Epithelial cell of prostate (primary cell): ENCODE measurements around the gene CA10.

ENCODE experiments used
- DNase-seq: peaks from one replicate; pipeline ENCODE4 v3.0.0-alpha.2; 2011; ENCODE audit warnings: low read depth, low spot score
- H3K27ac ChIP-seq: fragments of 450-650 bp; 2 replicates; pipeline ENCODE4 v1.5.1; 2017; ENCODE audit warnings: mild to moderate bottlenecking

The CA10 gene

GRCh38 chr17:52147872-52148271 is 10.6 kb downstream of the CA10 start:
- peak overlapping the region; percentile 95 for H3K27ac ChIP-seq
- DNase-seq = no peak

- peak; percentile 68 for DNase-seq
- H3K27ac ChIP-seq = peak overlapping the region; percentile 95
Observed at GRCh38 chr17:52147431-52147830, 11.1 kb downstream of the CA10 start.

GRCh38 chr17:52145476-52145875 is 13.0 kb downstream of the CA10 start:
- peak; percentile 60 for DNase-seq

GRCh38 chr17:52143542-52143941 is 15.0 kb downstream of the CA10 start:
- no peak for DNase-seq
- no peak overlapping the region for H3K27ac ChIP-seq

More at GRCh38 chr17:52145476-52145875, 13.0 kb downstream of the CA10 start:
- H3K27ac ChIP-seq = peak overlapping the region; percentile 95

- no peak for DNase-seq
- H3K27ac ChIP-seq = no peak overlapping the region
Observed at GRCh38 chr17:52140601-52141000, 17.9 kb downstream of the CA10 start.

- DNase-seq = no peak
- peak overlapping the region; percentile 68 for H3K27ac ChIP-seq
Observed at GRCh38 chr17:52138752-52139151, 19.8 kb downstream of the CA10 start.

GRCh38 chr17:52138350-52138749 is 20.2 kb downstream of the CA10 start:
- H3K27ac ChIP-seq = peak overlapping the region; percentile 68
- no peak for DNase-seq

GRCh38 chr17:52136166-52136565 is 22.3 kb downstream of the CA10 start:
- no peak overlapping the region for H3K27ac ChIP-seq
- no peak for DNase-seq

- DNase-seq = no peak
- H3K27ac ChIP-seq = no peak overlapping the region
Observed at GRCh38 chr17:52134641-52135040, 23.9 kb downstream of the CA10 start.

GRCh38 chr17:52128721-52129120 is 29.8 kb downstream of the CA10 start:
- DNase-seq = no peak
- H3K27ac ChIP-seq = no peak overlapping the region

- H3K27ac ChIP-seq = no peak overlapping the region
- DNase-seq = no peak
Observed at GRCh38 chr17:52124993-52125392, 33.5 kb downstream of the CA10 start.

GRCh38 chr17:52124561-52124960 is 34.0 kb downstream of the CA10 start:
- H3K27ac ChIP-seq = no peak overlapping the region
- DNase-seq = no peak

- DNase-seq = no peak
- no peak overlapping the region for H3K27ac ChIP-seq
Observed at GRCh38 chr17:52120465-52120864, 38.0 kb downstream of the CA10 start.

GRCh38 chr17:52110923-52111581 is 47.5 kb downstream of the CA10 start:
- no peak overlapping the region for H3K27ac ChIP-seq
- no peak for DNase-seq

- no peak overlapping the region for H3K27ac ChIP-seq
- DNase-seq = no peak
Observed at GRCh38 chr17:52106638-52107261, 51.8 kb downstream of the CA10 start.

- no peak overlapping the region for H3K27ac ChIP-seq
- no peak for DNase-seq
Observed at GRCh38 chr17:52106072-52106471, 52.4 kb downstream of the CA10 start.

- peak; percentile 34 for DNase-seq
- no peak overlapping the region for H3K27ac ChIP-seq
Observed at GRCh38 chr17:52105591-52105990, 52.9 kb downstream of the CA10 start.

GRCh38 chr17:52096056-52096455 is 62.5 kb downstream of the CA10 start:
- no peak overlapping the region for H3K27ac ChIP-seq

GRCh38 chr17:52084176-52084575 is 74.3 kb downstream of the CA10 start:
- H3K27ac ChIP-seq = no peak overlapping the region
- no peak for DNase-seq

More at GRCh38 chr17:52096056-52096455, 62.5 kb downstream of the CA10 start:
- no peak for DNase-seq

GRCh38 chr17:52079496-52079895 is 79.0 kb downstream of the CA10 start:
- no peak overlapping the region for H3K27ac ChIP-seq
- DNase-seq = no peak

- no peak overlapping the region for H3K27ac ChIP-seq
- no peak for DNase-seq
Observed at GRCh38 chr17:52071712-52072111, 86.8 kb downstream of the CA10 start.

GRCh38 chr17:52064791-52065211 is 93.7 kb downstream of the CA10 start:
- no peak overlapping the region for H3K27ac ChIP-seq
- DNase-seq = no peak
